Vagina (tissue), 2 donors: ENCODE measurements around the gene GADD45GIP1.

Experiments
- POLR2A ChIP-seq, 2 donors: fragments of 450-650 bp; IDR thresholded peaks; one replicate each; pipeline ENCODE4 v1.6.1; 2017; ENCODE audit warnings: antibody characterized with exemption in 2 of 2, mild to moderate bottlenecking in 2 of 2, moderate library complexity in 2 of 2
- POLR2AphosphoS5 ChIP-seq, 2 donors: sonication (generic); formaldehyde crosslinking; IDR thresholded peaks; one replicate each; pipeline ENCODE4 v1.9.0; 2017; ENCODE audit warnings: antibody characterized with exemption in 2 of 2, mild to moderate bottlenecking in 2 of 2, low read depth in 1 of 2; ENCODE audit not compliant: insufficient read depth in 1 of 2
- TF ChIP-seq, protein P1 (sequence below), 3 experiments: fragments of 450-650 bp in 2 of 3; fragments of 200-600 bp in 1 of 3; sonication (generic) in 1 of 3; IDR thresholded peaks; one replicate each; pipeline ENCODE4 v1.5.1; 2017 to 2019; ENCODE audit warnings: antibody characterized with exemption in 3 of 3, mild to moderate bottlenecking in 2 of 3, moderate library complexity in 2 of 3

DNA sequence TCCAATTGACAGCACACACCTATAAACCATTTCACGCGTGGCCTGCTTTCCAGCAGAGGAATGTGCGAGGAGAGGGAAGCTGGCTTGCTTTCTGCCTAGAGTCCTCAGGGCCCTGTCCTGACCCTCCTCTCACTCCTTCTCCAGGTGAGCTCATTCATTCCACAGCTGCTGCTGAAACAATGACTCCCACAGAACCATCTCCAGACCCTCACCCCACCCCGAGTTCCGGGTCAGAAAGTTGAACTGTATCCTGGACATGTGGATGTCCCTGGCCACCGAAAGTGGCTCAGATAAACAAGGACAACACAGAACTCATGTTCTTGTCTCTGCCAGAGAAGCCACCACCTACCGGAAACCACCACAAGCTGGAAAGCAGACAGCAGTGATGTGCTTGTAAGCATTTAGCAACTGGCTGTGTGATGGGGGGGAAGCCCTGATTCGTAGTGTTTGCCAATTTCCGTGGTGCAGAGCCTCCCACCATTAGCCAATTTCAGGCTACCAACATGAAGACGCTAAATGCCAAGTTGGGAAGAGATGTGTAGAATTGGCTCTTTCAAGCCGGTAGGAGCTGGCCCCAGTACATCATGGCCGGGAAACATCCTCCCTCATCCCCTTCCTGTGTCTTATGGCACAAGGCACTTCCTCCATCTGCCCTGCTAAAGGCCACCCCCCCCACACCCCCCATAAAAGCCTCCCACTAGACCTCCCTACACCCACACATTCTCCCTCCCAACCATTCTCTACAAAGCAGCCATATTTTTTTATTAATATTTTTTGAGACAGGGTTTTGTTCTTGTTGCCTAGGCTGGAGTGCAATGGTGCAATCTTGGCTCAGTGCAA is 43.0 kb downstream of the GADD45GIP1 start:
- TF ChIP-seq, protein P1, sequence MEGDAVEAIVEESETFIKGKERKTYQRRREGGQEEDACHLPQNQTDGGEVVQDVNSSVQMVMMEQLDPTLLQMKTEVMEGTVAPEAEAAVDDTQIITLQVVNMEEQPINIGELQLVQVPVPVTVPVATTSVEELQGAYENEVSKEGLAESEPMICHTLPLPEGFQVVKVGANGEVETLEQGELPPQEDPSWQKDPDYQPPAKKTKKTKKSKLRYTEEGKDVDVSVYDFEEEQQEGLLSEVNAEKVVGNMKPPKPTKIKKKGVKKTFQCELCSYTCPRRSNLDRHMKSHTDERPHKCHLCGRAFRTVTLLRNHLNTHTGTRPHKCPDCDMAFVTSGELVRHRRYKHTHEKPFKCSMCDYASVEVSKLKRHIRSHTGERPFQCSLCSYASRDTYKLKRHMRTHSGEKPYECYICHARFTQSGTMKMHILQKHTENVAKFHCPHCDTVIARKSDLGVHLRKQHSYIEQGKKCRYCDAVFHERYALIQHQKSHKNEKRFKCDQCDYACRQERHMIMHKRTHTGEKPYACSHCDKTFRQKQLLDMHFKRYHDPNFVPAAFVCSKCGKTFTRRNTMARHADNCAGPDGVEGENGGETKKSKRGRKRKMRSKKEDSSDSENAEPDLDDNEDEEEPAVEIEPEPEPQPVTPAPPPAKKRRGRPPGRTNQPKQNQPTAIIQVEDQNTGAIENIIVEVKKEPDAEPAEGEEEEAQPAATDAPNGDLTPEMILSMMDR (IDR thresholded peaks at IDR 0.05): no peak
- no peak for TF ChIP-seq POLR2A (IDR thresholded peaks at IDR 0.05)
- TF ChIP-seq POLR2AphosphoS5 (IDR thresholded peaks at IDR 0.05; ENCODE audit: insufficient read depth in 1 of 2, low read depth in 1 of 2): no peak
